ENCODE data around the gene SPATA17. TPM values are rescaled to one million over a fixed set of nuclear protein-coding genes. Genes with fewer than 3 reads are reported as not detected.

Gene SPATA17
- total and polyA plus RNA-seq, 2 experiments from 2014 or later: 1.2 to 3.5 TPM

DNA sequence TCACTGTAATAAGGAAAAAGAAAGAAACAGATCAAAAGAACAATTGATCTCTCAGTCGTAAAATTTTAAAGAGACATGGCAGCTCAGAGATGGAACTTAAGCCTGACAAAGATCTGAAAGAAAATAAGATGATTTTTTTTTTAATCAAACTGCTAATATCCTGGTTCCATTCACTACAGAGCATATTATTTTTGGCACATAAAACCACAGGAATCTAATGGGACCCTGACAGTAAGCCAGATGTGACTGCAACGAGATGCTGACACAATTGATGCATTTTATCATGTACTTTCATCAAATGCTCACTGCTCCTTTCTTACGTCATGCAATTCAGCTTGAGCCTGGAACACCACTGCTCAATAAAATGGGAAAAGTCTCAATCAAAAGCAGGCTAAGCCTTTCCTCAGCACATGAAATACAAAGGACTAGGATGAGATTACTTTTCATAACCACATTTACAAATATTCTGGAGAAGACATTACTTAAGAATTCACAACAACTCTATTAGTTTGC lies 16.9 kb upstream of the SPATA17 start:
- Mint-ChIP-seq H3K36me3 (ENCODE audit: low read depth) (peaks cover 2% of the 10 kb centered on the region; the same call in 1 of the 3 replicates), H3K27ac (peak overlapping the region; percentile 23; the same call in 1 of the 2 replicates), H3K4me1 (no peaks in the 10 kb centered on the region), H3K27me3 (ENCODE audit: insufficient read depth, low read depth, poor library complexity) (no peaks in the 10 kb centered on the region), H3K4me3 (no peak overlapping the region), H3K9me3 (no peaks in the 10 kb centered on the region)
- H3K4me3 ChIP-seq: no peak overlapping the region
- no peak overlapping the region for H3K27ac ChIP-seq (ENCODE audit: low read depth)
- no peak for ATAC-seq
- DNase-seq (ENCODE audit: low spot score): no peak
- H3F3A ChIP-seq (replicated peaks; ENCODE audit: low read depth): no peaks in the 10 kb centered on the region
- no peaks in the 10 kb centered on the region for H3K9me2 ChIP-seq (ENCODE audit: insufficient read depth)
- H2AFZ ChIP-seq: no peak overlapping the region
- no peak for TF ChIP-seq EZH2phosphoT487 (IDR thresholded peaks at IDR 0.05; ENCODE audit: unreplicated experiment)
- TF ChIP-seq, protein P1, sequence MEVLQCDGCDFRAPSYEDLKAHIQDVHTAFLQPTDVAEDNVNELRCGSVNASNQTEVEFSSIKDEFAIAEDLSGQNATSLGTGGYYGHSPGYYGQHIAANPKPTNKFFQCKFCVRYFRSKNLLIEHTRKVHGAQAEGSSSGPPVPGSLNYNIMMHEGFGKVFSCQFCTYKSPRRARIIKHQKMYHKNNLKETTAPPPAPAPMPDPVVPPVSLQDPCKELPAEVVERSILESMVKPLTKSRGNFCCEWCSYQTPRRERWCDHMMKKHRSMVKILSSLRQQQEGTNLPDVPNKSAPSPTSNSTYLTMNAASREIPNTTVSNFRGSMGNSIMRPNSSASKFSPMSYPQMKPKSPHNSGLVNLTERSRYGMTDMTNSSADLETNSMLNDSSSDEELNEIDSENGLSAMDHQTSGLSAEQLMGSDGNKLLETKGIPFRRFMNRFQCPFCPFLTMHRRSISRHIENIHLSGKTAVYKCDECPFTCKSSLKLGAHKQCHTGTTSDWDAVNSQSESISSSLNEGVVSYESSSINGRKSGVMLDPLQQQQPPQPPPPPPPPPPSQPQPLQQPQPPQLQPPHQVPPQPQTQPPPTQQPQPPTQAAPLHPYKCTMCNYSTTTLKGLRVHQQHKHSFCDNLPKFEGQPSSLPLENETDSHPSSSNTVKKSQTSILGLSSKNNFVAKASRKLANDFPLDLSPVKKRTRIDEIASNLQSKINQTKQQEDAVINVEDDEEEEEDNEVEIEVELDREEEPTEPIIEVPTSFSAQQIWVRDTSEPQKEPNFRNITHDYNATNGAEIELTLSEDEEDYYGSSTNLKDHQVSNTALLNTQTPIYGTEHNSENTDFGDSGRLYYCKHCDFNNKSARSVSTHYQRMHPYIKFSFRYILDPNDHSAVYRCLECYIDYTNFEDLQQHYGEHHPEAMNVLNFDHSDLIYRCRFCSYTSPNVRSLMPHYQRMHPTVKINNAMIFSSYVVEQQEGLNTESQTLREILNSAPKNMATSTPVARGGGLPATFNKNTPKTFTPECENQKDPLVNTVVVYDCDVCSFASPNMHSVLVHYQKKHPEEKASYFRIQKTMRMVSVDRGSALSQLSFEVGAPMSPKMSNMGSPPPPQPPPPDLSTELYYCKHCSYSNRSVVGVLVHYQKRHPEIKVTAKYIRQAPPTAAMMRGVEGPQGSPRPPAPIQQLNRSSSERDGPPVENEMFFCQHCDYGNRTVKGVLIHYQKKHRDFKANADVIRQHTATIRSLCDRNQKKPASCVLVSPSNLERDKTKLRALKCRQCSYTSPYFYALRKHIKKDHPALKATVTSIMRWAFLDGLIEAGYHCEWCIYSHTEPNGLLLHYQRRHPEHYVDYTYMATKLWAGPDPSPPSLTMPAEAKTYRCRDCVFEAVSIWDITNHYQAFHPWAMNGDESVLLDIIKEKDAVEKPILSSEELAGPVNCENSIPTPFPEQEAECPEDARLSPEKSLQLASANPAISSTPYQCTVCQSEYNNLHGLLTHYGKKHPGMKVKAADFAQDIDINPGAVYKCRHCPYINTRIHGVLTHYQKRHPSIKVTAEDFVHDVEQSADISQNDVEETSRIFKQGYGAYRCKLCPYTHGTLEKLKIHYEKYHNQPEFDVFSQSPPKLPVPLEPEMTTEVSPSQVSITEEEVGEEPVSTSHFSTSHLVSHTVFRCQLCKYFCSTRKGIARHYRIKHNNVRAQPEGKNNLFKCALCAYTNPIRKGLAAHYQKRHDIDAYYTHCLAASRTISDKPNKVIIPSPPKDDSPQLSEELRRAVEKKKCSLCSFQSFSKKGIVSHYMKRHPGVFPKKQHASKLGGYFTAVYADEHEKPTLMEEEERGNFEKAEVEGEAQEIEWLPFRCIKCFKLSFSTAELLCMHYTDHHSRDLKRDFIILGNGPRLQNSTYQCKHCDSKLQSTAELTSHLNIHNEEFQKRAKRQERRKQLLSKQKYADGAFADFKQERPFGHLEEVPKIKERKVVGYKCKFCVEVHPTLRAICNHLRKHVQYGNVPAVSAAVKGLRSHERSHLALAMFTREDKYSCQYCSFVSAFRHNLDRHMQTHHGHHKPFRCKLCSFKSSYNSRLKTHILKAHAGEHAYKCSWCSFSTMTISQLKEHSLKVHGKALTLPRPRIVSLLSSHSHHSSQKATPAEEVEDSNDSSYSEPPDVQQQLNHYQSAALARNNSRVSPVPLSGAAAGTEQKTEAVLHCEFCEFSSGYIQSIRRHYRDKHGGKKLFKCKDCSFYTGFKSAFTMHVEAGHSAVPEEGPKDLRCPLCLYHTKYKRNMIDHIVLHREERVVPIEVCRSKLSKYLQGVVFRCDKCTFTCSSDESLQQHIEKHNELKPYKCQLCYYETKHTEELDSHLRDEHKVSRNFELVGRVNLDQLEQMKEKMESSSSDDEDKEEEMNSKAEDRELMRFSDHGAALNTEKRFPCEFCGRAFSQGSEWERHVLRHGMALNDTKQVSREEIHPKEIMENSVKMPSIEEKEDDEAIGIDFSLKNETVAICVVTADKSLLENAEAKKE (CRISPR knock-in tag; IDR thresholded peaks at IDR 0.05): no peak
- no peak for TF ChIP-seq ZNF114 (CRISPR knock-in tag; IDR thresholded peaks at IDR 0.05)
- no peak for TF ChIP-seq CTCF (conservative IDR thresholded peaks at IDR 0.05; ENCODE audit: low read depth in 2 of 2)
- TF ChIP-seq STAT1 (IDR thresholded peaks at IDR 0.05; ENCODE audit: unreplicated experiment): no peak
- TF ChIP-seq JUNB (IDR thresholded peaks at IDR 0.05; ENCODE audit: unreplicated experiment): no peak
- TF ChIP-seq NANOG (IDR thresholded peaks at IDR 0.05; ENCODE audit: borderline replicate concordance): no peak
- TF ChIP-seq POLR2AphosphoS5 (IDR thresholded peaks at IDR 0.05; ENCODE audit: low read depth): no peak
- TF ChIP-seq CREB1 (CRISPR knock-in tag; IDR thresholded peaks at IDR 0.05; ENCODE audit: low read depth): no peak
- TF ChIP-seq, protein P2, sequence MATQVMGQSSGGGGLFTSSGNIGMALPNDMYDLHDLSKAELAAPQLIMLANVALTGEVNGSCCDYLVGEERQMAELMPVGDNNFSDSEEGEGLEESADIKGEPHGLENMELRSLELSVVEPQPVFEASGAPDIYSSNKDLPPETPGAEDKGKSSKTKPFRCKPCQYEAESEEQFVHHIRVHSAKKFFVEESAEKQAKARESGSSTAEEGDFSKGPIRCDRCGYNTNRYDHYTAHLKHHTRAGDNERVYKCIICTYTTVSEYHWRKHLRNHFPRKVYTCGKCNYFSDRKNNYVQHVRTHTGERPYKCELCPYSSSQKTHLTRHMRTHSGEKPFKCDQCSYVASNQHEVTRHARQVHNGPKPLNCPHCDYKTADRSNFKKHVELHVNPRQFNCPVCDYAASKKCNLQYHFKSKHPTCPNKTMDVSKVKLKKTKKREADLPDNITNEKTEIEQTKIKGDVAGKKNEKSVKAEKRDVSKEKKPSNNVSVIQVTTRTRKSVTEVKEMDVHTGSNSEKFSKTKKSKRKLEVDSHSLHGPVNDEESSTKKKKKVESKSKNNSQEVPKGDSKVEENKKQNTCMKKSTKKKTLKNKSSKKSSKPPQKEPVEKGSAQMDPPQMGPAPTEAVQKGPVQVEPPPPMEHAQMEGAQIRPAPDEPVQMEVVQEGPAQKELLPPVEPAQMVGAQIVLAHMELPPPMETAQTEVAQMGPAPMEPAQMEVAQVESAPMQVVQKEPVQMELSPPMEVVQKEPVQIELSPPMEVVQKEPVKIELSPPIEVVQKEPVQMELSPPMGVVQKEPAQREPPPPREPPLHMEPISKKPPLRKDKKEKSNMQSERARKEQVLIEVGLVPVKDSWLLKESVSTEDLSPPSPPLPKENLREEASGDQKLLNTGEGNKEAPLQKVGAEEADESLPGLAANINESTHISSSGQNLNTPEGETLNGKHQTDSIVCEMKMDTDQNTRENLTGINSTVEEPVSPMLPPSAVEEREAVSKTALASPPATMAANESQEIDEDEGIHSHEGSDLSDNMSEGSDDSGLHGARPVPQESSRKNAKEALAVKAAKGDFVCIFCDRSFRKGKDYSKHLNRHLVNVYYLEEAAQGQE (IDR thresholded peaks at IDR 0.05; ENCODE audit: unreplicated experiment): no peak
- TF ChIP-seq, protein P3, sequence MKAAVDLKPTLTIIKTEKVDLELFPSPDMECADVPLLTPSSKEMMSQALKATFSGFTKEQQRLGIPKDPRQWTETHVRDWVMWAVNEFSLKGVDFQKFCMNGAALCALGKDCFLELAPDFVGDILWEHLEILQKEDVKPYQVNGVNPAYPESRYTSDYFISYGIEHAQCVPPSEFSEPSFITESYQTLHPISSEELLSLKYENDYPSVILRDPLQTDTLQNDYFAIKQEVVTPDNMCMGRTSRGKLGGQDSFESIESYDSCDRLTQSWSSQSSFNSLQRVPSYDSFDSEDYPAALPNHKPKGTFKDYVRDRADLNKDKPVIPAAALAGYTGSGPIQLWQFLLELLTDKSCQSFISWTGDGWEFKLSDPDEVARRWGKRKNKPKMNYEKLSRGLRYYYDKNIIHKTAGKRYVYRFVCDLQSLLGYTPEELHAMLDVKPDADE (IDR thresholded peaks at IDR 0.05): no peak
- TF ChIP-seq EZH2 (IDR thresholded peaks at IDR 0.05; ENCODE audit: low read depth, unreplicated experiment): no peak
- no peak for TF ChIP-seq ZNF331 (CRISPR knock-in tag; IDR thresholded peaks at IDR 0.05; ENCODE audit: low read depth)
- H4K20me1 ChIP-seq (replicated peaks; ENCODE audit: insufficient read depth): no peaks in the 10 kb centered on the region; the same call in 1 of the 2 replicates
- no peak overlapping the region for H3K4me2 ChIP-seq
- no peaks in the 10 kb centered on the region for H3K36me3 ChIP-seq (ENCODE audit: insufficient read depth)
- no peaks in the 10 kb centered on the region for H3K4me1 ChIP-seq (ENCODE audit: insufficient read depth)
- H3K27me3 ChIP-seq (ENCODE audit: insufficient read depth): no peaks in the 10 kb centered on the region
- peaks cover 22% of the 10 kb centered on the region; the same call in 1 of the 2 replicates for H3K79me2 ChIP-seq (replicated peaks; ENCODE audit: insufficient read depth)
